ENCODE measurements around the gene KLHL25.
"Not testable (repeated sequence)": the region's sequence is repeated elsewhere in the genome, so short reads cannot be mapped to it uniquely, and the experiment has no call there.

Gene KLHL25

GRCh38 chr15:85804481-85805170, 9.9 kb upstream of the KLHL25 start:
- DNase-seq: no peak

- DNase-seq: not testable (repeated sequence)
Measured at GRCh38 chr15:85802617-85803016, 7.9 kb upstream of the KLHL25 start.

- no peak for DNase-seq
Measured at GRCh38 chr15:85800478-85801123, 5.9 kb upstream of the KLHL25 start.

GRCh38 chr15:85796371-85796770, 1.6 kb upstream of the KLHL25 start:
- DNase-seq: not testable (repeated sequence)

- no peak for DNase-seq
Measured at GRCh38 chr15:85795337-85796305, 896 bp upstream of the KLHL25 start.

GRCh38 chr15:85793641-85794597, 806 bp downstream of the KLHL25 start:
- peak in 3 of 5 donors; percentile 26 to 45 (median 29) for DNase-seq

GRCh38 chr15:85792912-85793590, 1.7 kb downstream of the KLHL25 start:
- peak in 1 of 5 donors; percentile 64 for DNase-seq

GRCh38 chr15:85792102-85792731, 2.5 kb downstream of the KLHL25 start:
- no peak for DNase-seq

GRCh38 chr15:85789496-85789875, 5.2 kb downstream of the KLHL25 start:
- no peak for DNase-seq

- no peak for DNase-seq
Measured at GRCh38 chr15:85788771-85789495, 5.8 kb downstream of the KLHL25 start.

- no peak for DNase-seq
Measured at GRCh38 chr15:85786781-85787114, 8.0 kb downstream of the KLHL25 start.

- DNase-seq: peak in 1 of 5 donors; percentile 13
Measured at GRCh38 chr15:85785887-85786780, 8.6 kb downstream of the KLHL25 start.

- DNase-seq: no peak
Measured at GRCh38 chr15:85782064-85782463, 12.7 kb downstream of the KLHL25 start.

- DNase-seq: no peak
Measured at GRCh38 chr15:85781099-85781498, 13.6 kb downstream of the KLHL25 start.

- DNase-seq: no peak
Measured at GRCh38 chr15:85780225-85780985, 14.3 kb downstream of the KLHL25 start.

- DNase-seq: no peak
Measured at GRCh38 chr15:85779249-85779648, 15.5 kb downstream of the KLHL25 start.

GRCh38 chr15:85778107-85778776, 16.5 kb downstream of the KLHL25 start:
- DNase-seq: no peak
